ENCODE results near the gene UXT.

UXT gene

DNA sequence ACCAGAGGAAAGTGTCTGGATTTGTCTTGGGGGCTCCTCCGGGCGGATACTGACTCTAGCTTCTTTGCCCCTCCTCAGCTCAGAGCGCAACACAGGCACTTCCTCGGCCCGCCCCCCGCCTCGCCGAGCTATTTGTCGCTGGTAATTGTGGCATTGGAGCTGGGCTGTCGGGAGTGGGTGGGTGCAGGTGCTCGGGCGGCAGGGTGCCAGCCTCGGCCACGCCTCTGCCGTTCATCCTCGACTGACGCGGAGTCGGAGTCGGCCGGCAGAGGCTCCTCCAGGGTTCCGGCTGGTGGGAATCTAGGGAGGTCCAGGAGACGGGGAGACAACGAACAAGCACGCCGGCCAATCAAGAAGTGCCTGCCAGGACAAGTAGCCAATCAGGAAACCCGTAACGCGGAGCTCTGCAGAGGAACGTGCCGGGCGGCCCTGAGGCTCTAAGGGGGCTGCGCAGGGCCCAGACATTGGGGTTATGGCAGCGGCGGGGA is 35.4 kb downstream of the UXT start (continued):
- TF ChIP-seq, protein P1, sequence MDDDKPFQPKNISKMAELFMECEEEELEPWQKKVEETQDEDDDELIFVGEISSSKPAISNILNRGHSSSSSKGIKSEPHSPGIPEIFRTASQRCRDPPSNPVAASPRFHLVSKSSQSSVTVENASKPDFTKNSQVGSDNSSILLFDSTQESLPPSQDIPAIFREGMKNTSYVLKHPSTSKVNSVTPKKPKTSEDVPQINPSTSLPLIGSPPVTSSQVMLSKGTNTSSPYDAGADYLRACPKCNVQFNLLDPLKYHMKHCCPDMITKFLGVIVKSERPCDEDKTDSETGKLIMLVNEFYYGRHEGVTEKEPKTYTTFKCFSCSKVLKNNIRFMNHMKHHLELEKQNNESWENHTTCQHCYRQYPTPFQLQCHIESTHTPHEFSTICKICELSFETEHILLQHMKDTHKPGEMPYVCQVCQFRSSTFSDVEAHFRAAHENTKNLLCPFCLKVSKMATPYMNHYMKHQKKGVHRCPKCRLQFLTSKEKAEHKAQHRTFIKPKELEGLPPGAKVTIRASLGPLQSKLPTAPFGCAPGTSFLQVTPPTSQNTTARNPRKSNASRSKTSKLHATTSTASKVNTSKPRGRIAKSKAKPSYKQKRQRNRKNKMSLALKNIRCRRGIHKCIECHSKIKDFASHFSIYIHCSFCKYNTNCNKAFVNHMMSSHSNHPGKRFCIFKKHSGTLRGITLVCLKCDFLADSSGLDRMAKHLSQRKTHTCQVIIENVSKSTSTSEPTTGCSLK (tag by site-specific recombination; IDR thresholded peaks at IDR 0.05) = no peak
- TF ChIP-seq ZFP41 (tag by site-specific recombination; IDR thresholded peaks at IDR 0.05; ENCODE audit: borderline replicate concordance) (no peak), ZFHX2 (tag by site-specific recombination; conservative IDR thresholded peaks at IDR 0.05) (peak; percentile 84), ZNF341 (tag by site-specific recombination; IDR thresholded peaks at IDR 0.05; ENCODE audit: low read depth) (no peak; the same call in none of the 2 replicates), ZNF48 (tag by site-specific recombination; IDR thresholded peaks at IDR 0.05) (no peak)
- TF ChIP-seq, protein P2, sequence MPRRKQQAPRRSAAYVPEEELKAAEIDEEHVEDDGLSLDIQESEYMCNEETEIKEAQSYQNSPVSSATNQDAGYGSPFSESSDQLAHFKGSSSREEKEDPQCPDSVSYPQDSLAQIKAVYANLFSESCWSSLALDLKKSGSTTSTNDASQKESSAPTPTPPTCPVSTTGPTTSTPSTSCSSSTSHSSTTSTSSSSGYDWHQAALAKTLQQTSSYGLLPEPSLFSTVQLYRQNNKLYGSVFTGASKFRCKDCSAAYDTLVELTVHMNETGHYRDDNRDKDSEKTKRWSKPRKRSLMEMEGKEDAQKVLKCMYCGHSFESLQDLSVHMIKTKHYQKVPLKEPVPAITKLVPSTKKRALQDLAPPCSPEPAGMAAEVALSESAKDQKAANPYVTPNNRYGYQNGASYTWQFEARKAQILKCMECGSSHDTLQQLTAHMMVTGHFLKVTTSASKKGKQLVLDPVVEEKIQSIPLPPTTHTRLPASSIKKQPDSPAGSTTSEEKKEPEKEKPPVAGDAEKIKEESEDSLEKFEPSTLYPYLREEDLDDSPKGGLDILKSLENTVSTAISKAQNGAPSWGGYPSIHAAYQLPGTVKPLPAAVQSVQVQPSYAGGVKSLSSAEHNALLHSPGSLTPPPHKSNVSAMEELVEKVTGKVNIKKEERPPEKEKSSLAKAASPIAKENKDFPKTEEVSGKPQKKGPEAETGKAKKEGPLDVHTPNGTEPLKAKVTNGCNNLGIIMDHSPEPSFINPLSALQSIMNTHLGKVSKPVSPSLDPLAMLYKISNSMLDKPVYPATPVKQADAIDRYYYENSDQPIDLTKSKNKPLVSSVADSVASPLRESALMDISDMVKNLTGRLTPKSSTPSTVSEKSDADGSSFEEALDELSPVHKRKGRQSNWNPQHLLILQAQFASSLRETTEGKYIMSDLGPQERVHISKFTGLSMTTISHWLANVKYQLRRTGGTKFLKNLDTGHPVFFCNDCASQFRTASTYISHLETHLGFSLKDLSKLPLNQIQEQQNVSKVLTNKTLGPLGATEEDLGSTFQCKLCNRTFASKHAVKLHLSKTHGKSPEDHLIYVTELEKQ (tag by site-specific recombination; IDR thresholded peaks at IDR 0.05; ENCODE audit: borderline replicate concordance) = no peak
- TF ChIP-seq, protein P3, sequence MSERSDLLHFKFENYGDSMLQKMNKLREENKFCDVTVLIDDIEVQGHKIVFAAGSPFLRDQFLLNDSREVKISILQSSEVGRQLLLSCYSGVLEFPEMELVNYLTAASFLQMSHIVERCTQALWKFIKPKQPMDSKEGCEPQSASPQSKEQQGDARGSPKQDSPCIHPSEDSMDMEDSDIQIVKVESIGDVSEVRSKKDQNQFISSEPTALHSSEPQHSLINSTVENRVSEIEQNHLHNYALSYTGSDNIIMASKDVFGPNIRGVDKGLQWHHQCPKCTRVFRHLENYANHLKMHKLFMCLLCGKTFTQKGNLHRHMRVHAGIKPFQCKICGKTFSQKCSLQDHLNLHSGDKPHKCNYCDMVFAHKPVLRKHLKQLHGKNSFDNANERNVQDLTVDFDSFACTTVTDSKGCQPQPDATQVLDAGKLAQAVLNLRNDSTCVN (tag by site-specific recombination; optimal IDR thresholded peaks at IDR 0.05) = peak; percentile 38
- TF ChIP-seq, protein P4, sequence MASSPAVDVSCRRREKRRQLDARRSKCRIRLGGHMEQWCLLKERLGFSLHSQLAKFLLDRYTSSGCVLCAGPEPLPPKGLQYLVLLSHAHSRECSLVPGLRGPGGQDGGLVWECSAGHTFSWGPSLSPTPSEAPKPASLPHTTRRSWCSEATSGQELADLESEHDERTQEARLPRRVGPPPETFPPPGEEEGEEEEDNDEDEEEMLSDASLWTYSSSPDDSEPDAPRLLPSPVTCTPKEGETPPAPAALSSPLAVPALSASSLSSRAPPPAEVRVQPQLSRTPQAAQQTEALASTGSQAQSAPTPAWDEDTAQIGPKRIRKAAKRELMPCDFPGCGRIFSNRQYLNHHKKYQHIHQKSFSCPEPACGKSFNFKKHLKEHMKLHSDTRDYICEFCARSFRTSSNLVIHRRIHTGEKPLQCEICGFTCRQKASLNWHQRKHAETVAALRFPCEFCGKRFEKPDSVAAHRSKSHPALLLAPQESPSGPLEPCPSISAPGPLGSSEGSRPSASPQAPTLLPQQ (tag by site-specific recombination; IDR thresholded peaks at IDR 0.05) = no peak

DNA sequence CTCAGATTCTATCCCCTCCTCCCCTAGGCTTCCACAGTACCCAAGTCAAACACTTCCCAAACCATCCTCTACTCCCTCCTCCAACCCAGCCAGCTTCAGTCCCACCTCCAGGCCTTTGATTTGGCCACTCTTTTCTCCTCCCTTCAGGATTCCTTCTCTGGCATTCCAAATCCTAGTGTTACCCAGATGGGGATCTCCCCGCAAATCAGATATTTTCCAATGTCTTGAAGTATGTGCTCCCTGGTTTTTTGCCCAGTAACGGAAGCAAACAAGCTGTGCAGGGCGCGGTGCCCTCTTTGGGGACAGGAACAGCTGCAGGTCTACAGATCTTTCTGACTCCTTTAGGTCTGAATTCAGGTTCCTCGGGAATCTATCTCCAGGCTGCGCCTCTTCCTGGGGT is 37.1 kb downstream of the UXT start:
- CTCF ChIA-PET = no interaction called here
- H3K36me3 ChIP-seq (ENCODE audit: control insufficient read depth in 2 of 2, insufficient read depth in 1 of 2, low read length in 2 of 2) = no peaks in the 10 kb centered on the region
- H3K27ac ChIP-seq (ENCODE audit: extremely low read depth, low read depth, low read length) = no peak overlapping the region
- POLR2A ChIA-PET = no interaction called here
- H3K9me3 ChIP-seq (ENCODE audit: control insufficient read depth, insufficient read depth, low read depth, low read length) = no peaks in the 10 kb centered on the region
- H3K4me3 ChIP-seq (ENCODE audit: low read depth, low read length) = no peak overlapping the region
- no peaks in the 10 kb centered on the region for H3K4me1 ChIP-seq (ENCODE audit: control insufficient read depth, insufficient read depth, low read length)
- TF ChIP-seq BCL11A (tag by site-specific recombination; IDR thresholded peaks at IDR 0.05; ENCODE audit: low read depth) = no peak
- no peak for TF ChIP-seq HOXA7 (CRISPR knock-in tag; IDR thresholded peaks at IDR 0.05; ENCODE audit: borderline replicate concordance)
- TF ChIP-seq ZNF621 (tag by site-specific recombination; IDR thresholded peaks at IDR 0.05) = no peak
- no peak for TF ChIP-seq ZNF132 (tag by site-specific recombination; IDR thresholded peaks at IDR 0.05; ENCODE audit: borderline replicate concordance)
- no peak for TF ChIP-seq ZNF610 (tag by site-specific recombination; IDR thresholded peaks at IDR 0.05; ENCODE audit: borderline replicate concordance)
- TF ChIP-seq, protein P2 (tag by site-specific recombination; IDR thresholded peaks at IDR 0.05; ENCODE audit: borderline replicate concordance) = no peak
- TF ChIP-seq ZNF426 (tag by site-specific recombination; IDR thresholded peaks at IDR 0.05) = no peak
- TF ChIP-seq, protein P5, sequence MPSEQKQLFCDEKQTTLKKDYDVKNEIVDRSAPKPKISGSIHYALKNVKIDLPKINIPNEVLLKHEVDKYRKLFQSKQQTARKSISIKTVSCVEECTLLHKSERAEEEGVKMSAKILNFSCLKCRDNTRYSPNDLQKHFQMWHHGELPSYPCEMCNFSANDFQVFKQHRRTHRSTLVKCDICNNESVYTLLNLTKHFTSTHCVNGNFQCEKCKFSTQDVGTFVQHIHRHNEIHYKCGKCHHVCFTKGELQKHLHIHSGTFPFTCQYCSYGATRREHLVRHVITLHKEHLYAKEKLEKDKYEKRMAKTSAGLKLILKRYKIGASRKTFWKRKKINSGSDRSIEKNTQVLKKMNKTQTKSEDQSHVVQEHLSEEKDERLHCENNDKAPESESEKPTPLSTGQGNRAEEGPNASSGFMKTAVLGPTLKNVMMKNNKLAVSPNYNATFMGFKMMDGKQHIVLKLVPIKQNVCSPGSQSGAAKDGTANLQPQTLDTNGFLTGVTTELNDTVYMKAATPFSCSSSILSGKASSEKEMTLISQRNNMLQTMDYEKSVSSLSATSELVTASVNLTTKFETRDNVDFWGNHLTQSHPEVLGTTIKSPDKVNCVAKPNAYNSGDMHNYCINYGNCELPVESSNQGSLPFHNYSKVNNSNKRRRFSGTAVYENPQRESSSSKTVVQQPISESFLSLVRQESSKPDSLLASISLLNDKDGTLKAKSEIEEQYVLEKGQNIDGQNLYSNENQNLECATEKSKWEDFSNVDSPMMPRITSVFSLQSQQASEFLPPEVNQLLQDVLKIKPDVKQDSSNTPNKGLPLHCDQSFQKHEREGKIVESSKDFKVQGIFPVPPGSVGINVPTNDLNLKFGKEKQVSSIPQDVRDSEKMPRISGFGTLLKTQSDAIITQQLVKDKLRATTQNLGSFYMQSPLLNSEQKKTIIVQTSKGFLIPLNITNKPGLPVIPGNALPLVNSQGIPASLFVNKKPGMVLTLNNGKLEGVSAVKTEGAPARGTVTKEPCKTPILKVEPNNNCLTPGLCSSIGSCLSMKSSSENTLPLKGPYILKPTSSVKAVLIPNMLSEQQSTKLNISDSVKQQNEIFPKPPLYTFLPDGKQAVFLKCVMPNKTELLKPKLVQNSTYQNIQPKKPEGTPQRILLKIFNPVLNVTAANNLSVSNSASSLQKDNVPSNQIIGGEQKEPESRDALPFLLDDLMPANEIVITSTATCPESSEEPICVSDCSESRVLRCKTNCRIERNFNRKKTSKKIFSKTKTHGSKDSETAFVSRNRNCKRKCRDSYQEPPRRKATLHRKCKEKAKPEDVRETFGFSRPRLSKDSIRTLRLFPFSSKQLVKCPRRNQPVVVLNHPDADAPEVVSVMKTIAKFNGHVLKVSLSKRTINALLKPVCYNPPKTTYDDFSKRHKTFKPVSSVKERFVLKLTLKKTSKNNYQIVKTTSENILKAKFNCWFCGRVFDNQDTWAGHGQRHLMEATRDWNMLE (tag by site-specific recombination; conservative IDR thresholded peaks at IDR 0.05; ENCODE audit: low read depth) = no peak
- TF ChIP-seq, protein P6, sequence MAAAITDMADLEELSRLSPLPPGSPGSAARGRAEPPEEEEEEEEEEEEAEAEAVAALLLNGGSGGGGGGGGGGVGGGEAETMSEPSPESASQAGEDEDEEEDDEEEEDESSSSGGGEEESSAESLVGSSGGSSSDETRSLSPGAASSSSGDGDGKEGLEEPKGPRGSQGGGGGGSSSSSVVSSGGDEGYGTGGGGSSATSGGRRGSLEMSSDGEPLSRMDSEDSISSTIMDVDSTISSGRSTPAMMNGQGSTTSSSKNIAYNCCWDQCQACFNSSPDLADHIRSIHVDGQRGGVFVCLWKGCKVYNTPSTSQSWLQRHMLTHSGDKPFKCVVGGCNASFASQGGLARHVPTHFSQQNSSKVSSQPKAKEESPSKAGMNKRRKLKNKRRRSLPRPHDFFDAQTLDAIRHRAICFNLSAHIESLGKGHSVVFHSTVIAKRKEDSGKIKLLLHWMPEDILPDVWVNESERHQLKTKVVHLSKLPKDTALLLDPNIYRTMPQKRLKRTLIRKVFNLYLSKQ (tag by site-specific recombination; IDR thresholded peaks at IDR 0.05; ENCODE audit: borderline replicate concordance) = no peak
